Measurements from ENCODE around the gene ANGPTL2.
"Not testable (repeated sequence)": the region's sequence is repeated elsewhere in the genome, so short reads cannot be mapped to it uniquely, and the experiment has no call there.

Gene ANGPTL2, protein sequence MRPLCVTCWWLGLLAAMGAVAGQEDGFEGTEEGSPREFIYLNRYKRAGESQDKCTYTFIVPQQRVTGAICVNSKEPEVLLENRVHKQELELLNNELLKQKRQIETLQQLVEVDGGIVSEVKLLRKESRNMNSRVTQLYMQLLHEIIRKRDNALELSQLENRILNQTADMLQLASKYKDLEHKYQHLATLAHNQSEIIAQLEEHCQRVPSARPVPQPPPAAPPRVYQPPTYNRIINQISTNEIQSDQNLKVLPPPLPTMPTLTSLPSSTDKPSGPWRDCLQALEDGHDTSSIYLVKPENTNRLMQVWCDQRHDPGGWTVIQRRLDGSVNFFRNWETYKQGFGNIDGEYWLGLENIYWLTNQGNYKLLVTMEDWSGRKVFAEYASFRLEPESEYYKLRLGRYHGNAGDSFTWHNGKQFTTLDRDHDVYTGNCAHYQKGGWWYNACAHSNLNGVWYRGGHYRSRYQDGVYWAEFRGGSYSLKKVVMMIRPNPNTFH

DNA sequence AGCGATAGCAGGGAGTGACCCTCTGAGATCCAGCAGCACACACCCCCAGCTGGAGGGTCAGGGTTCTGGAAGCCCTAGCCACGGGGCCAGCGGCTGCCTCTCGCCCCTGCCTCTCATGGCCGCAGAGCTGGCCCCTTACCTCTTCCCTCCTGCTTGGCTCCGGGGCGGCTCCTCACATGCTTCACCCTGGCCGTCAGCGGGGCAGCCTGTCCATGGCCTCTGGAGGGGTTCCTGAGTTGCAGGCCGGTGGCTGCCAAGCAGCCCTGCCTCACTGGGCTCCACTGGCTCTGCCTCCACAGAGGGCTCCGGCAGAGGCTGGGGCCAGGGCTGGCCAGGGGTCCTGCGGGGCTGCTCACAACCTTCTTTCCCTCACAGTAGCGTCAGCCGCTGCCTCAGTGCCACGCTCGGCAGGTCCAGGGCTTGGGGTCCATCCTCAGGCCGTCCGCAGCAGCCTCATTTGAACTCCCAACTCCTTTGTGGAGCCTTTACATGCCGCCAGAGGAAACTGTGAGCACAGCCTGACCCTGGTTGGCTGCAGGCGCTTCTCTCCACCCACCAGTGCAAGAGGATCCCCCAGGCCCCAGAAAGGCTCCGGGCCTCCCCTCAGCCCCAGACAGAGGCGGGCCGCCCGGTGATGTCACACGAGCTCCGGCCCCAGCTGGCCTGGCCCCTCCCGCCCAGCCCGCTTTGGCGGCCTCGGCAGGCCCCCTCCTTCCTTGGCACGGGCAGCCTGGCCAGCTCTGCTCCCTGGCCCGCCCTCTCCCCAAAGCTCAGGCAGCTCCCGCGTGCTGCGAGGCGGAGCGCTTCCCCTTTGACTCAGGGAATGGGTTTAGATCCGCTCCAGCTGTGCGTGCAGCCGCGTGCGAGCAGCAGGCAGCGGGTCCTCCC is at the start of gene ANGPTL2:
TSS of gene ANGPTL2 (minus strand) at position 460 of the 888 bp plus-strand sequence. CDS start 13,904 bp downstream, outside the sequence.
- peak; percentile 11 to 17 for DNase-seq

DNA sequence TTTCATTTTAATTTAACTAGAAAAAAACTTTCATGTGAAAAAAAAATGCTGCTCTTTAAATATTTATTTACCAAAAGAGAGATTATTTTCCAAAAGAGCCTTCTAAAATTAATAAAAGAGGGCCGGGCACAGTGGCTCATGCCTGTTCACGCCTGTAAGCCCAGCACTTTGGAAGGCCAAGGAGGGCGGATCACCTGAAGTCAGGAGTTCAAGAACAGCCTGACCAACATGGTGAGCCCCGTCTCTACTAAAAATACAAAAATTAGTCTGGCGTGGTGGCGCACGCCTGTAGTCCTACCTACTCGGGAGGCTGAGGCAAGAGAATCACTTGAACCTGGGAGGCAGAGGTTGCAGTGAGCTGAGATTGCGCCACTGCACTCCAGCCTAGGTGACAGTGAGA is 48.9 kb upstream of the ANGPTL2 start:
- not testable (repeated sequence) for DNase-seq

DNA sequence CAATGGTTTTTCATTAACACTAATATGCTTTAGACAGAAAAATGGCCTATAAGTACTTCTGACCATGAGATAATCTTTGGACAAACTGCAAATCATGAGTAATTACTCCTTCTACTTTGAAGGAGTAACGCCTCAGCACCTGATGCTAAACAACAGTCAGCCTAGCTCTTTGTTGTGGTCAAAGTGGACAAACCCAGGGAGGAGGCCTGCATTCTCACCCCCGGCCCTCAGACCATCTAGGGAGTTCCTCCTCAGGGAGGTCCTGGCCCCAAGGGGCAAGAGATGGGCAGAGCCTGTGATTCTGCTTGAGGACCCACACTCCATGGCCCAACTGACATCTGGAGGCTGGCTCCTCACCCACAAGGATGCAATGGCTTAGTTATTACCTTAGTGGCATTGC is 48.2 kb upstream of the ANGPTL2 start:
- DNase-seq: no peak

DNA sequence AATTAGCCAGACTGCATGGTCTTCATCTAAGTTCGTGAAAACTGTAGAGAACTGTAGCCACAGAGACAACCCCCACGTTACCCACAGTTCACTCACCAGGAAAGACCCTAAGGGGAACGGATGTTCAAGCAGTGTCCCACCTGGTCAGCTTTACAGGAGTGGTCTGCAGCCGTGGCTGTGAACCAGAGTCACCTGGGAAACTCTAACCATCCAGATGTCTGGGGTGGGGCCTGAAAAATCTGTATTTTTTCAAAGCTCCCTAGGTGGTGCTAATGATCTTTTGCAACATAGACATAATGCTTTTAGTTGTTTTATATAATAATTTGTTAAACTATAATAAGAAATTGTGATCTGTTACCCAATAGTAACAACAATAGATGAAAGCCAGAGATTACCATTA is 47.7 kb upstream of the ANGPTL2 start:
- DNase-seq: no peak

DNA sequence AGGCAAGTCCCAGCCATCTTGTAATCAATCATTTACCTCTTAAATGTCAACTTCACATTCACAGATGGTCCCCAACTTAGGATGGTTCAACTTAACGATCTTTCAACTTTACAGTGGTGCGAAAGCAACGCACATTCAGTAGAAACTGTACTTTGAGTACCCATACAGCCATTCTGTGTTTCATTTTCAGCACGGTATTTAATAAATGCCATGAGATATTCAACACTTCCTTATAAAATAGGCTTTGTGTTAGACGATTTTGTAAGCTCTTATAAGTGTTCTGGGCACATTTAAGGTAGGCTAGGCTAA is 47.1 kb upstream of the ANGPTL2 start:
- DNase-seq: no peak

DNA sequence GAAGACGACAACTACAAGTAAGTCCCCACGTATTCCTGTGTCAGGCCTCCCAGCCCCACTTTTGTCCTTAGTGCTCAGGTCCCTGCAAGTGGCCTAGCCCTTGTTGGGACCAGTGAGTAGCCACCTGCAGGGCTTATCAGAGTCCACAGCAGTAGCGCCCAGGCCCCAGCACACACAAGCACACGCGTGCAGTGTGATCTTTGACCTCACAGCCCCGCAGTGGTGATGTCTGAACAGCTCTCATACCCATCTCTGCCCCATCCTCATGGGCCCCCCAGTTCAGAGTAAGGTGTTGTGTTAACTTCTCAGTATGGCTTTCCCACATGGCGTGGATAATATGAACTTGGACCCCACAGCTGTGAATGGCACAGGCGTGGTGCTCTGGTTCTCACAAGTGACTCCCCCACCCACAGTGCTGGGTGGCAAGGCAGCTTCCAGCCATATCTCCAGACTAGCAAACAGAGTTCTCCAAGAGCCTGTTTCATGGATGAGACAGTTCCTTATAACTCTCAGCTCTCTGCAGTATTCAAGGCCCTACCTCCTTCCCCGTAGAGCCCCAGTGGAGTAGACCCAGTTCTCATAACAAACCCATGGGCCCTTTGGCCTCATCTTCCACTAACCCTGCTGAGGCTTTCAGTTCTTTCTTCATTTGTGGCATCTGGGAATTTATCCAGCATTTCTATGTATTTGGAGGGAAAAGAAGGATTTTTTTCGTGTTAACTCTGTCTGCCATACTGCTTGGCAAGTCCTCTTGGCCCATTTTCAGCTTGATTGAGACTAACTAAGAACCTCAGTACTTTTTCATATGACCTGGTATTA is 46.5 kb upstream of the ANGPTL2 start:
- DNase-seq: no peak

DNA sequence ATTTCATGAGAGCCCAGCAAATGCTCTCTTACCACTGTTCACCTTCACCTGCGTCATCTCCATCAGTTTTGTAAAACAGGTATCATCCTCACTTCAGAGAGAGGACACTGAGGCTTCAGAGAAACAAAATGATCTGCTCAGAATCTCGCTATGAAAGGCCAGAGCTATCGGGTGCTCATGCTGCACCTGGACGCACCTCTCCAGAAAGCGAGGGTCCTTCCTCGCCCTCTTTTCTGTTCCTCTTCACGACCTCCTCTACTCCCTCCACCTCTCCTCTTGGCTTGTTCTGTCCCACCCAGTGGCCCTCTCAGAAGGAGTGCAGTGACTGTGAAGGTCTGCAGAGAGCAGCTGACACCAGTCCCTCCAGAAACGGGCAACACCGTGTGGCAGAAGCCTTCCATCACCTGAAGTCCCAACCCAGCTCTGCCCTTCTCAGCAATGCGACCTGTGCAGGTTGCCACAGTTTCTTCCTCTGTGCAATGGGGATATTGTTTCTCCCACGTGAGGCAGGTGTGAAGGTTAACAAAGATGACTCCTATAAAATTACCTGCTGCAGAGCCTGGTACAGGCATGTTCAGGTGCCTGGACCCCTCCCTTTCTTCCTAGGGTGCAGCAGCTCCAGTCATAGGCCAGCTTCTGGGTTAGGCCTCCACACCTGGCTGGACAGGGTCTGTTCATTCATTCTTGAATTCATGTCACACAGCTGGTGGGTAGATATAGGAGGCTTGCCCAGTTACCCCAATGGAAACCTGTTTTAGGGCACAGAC is 45.3 kb upstream of the ANGPTL2 start:
- no peak for DNase-seq

DNA sequence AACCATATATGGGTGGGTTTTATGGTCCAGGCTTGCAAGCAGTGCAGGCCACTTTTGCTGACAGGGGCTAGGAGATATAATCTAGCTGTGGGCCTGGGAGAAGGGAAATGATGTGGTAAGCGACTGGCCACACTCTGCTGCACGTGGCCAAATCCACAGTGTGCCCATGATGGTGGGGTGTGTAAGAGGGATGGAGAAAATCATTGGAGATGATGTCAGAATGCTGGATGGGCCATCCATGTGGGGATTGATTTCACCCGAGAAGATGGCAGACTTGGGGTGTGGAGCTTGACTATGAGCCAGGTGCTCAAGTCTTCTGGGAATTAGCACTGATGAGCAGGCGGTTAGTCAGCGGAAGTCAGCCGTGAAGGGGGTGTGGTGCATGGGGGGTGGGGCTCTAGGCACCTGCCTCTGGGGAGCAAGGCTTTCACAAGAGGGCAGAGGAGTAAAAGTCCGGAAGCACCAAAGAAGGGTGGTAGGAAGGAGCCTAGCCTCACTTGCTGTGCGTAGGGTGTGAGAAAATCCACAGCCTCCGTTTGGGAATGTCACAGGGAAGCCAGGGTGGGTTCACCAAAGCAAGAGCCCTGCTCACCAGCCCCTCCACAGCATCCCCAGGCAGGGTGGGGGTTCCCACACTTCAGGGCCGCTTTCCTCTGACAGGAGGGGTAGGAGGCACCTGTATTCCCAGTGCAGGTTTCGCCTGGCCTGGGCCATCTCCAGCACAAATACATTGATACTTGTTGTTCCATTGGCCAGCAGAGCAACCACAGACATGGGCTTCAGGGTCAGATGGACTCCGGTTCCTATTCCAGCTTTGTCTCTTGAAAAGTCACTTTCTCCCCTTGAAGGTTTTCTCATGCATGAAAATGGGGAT is 44.5 kb upstream of the ANGPTL2 start:
- no peak for DNase-seq

DNA sequence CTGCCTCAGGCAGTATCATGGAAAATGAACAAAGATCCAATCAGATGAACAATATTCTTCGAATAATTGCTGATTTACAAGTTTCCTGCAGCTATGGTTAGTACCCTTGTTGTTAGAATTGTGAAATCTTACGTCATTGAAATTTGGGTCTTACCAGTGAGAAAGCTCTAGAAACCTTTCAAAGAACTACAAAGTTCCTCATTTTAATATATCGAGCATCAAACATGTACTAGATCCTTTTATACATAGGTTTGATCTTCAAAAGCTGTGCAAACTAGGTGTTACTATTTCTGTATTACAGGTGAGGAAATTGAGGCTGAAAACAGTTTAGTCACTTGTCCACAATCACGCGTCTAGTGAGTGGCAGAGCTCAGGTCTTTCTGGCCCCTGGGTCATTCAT is 43.7 kb upstream of the ANGPTL2 start:
- DNase-seq: peak in 1 of 2 donors; percentile 14

DNA sequence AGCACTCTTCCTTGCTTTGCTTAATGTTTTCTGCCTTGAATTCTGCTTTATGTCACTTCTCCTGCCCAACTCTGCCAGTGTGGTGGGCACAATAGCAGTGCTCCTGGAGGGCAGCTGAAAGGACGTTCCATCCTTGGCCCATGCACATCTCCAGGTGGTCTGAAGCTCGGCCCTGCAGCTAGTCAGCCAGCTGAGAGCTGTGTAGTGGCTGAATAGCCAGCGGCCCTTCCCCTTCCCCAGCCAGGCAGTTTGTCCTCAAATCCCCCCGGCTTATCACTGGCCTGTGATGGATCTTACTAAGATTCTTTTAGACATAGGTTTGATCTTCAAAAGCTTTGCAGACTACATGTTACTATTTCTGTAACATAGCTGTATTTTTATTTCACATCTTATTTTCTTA is 42.7 kb upstream of the ANGPTL2 start:
- no peak for DNase-seq

DNA sequence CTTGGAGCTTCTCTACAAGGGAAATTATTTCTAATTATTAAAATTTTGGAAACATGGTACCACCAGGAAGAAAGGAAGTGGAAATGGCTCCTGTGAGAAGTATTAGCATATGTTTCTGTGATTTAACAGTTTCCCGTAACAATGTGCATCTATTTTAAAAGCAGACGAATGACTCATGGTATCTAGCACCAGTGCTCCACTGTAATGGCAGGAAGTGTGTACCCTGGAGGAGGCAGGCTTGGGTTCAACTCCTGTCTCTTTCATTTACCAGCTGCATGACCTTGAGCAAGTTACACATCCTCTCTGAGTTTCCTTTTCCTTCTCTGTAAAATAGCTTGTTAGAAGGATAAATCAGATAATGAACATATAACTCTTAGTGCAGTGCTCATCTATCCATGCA is 41.0 kb upstream of the ANGPTL2 start:
- DNase-seq: peak; percentile 2 to 35

DNA sequence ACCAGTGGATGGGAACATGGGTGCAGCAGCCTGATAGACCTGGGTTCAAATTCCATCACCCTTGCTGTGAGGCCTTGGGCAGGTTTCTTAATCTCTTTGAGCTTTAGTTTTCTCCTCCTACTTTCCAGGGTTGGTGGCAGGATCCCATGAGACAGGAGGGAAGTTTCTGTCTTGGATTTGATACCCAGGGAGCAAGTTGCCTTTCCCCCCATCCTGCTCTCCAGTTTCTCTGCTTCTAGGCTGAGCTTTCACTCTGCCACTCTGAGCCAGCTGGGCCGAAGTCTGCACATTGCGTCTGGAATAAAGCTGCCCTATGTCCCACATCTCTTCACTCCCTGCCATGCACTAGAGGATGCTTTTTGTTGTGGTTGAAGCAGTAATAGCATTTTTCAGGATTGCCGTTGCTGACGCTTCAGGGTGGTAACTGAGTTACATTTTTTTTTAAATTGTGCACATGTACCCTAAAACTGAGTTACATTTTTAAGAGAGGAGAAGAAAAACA is 40.5 kb upstream of the ANGPTL2 start:
- no peak for DNase-seq

DNA sequence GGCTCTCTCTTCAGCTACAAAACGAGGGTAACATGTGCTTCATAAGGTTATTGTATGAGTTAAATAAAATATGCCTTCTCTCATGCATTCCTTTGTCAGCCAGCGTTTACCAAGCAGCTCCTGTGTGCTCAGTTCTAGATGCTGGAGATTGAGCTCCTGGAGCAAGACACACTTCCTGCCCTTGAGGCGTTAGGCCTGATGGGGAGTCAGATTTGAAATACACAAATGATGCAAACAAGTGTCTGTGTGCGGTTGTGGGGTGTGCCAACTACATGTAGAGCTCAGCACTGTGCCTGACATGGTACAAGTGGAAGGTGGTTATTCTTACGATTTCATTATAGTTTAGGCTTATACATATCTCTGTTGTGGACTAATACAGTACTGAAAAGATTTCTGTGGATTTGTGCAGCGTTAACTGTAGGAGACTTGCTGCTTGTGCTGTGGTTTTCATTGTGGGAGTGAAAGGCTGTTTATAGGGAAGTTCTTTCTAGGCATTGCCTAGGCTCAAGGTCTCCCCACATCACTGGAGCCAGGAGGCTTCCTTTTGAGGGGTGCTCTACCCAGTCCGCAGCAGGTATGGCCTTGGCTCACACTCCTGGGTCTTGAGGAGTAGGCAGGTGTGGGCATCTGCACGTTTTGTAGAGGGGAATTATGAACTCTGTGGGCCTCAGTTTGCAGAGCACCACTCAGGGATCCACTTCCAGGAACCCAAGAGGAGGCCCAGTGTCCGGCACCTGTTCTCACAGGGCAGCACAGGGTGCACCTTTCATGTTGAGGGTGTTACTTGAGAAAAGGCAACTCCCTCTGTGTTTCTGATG is 39.8 kb upstream of the ANGPTL2 start:
- peak; percentile 19 to 31 for DNase-seq

DNA sequence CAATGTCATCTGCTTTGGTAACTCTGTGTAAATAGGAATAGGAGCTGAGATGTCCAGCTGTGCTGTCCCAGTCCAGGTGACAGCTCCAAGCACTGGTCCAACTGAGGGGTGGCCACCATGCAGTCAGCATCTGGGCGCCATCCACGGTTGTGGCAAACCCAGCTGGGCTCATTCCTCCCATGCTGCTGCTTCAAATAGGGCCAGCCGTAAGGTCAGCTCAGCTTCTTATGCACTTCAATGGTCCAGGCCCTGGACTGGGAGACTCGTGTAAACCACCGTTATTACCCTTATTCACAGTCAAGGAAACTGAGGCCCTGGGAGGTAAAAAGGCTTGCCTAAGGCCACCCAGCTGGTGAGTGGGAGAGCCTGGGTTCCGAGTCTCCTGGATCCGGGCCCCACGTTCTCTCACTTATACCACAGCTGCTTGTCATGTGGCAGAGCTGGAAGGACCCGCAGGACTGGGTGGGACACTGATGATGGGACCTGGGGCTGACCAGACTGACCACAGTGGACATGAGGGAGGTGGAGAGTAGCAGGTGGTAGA is 38.7 kb upstream of the ANGPTL2 start:
- no peak for DNase-seq

DNA sequence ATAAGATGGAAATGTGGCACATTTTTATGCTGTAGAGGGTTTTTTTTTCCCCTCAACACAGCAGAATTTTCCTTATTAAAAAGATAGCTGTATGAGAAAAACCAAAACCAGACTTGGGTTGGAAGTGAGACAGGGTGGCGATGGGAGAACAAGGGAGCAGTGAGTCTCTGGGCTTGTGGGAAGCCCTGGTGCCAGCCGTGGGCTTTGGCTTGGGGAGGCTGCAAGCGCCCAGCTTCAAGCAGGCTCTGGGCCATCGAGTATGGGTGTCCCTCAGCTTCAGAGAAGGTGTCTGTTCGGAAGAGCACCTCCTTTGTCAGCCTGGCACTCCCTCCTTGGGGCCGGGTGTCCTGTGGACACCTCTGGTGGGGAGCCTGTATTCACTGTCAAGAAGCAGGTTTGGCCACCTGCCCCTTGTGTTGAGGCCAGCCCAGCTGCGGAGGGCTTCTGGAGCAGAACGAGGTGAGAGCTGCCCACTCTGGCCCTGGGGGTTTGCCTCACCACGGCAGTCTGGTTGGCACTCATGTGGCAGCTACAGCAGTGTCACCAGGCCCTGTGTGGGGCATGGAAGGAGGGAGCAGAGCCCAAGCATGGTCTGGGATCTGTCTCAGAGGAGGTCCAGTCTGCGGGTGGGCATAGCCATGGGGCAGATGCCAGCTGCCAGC is 37.6 kb upstream of the ANGPTL2 start:
- no peak for DNase-seq

DNA sequence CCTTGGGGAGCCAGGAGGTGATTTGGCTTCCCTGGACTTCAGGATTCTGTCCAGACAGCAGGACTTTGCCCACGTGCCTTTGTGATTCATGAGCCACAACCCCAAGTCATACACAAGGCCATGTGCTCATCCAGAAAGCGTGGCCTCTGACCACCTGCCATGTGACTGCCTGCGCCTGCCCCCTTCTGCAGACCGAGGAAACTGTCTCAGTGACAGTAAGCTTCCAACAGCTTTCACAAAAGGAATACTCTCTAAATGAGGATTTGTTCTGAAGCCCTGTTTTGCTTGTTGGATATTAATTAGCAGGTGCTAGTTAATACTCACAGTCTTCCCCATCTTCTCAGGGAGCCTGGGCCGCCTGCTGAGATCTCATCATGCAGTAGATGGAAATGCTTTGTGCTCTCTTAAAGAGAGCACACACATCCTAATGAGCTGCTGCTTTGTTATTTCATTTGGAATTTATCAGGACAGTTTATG is 36.9 kb upstream of the ANGPTL2 start:
- DNase-seq: peak; percentile 28 to 71

DNA sequence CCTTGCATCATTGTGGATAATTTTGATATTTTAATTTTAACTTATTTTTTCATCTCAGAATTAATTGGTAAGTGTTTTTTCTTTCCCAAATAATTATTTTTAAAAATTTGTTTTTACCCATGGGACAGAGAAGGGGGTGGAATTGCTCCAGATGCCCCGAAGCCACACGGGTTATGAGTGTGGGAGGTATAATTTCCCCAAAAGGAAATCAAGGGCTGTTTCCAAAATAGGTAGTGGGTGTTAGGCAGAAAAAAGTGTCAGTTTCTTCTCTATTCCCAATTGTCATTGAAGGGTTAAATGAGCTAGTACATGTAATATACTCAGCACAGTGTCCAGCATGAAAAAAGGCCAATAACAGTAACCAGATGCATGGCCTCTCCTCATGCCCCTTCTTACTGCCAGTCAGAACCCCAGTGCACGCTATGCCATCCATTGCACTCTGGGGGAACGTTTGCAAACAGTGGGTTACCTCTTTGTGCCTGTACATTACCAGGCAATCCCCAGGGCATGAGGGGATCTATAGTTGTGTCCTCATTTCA is 36.4 kb upstream of the ANGPTL2 start:
- DNase-seq: peak; percentile 21 to 52

DNA sequence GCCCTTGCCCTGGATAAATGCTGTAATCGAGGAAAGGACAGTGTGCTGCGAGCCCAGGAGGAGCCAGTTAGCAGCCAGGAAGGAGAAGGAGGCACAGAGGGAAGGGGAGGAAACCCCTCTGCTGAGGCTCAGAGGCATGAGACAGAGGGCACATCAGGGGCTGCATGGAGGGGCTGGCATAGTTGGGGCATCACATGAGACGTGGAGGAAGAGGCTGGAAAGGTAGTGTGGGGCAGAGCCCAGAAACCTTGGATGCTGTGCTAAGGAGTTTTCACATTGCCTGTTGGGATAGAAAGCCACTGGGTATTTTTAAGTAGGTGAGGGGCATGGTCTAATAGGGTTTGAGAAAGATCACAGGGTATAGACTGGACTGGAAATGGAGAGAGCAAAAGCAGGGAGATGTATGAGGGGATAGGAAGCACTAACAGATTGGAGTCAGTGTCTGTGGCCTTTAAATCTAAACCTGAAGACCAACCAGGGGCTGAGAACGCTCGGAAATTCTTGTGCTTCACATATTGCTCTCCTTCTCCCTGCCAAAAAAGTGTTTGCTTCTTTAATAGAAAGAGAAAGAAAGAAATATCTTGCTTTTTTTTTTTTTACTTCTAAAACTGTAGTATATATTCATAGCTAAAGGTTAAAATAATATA is 33.0 kb upstream of the ANGPTL2 start:
- no peak for DNase-seq

All from inflammatory macrophage treated with lipopolysaccharide for 1 hour (primary cell).